SIG-M5 (cell line): ENCODE results near the gene IL4.

Experiments used
- DNase-seq: peaks from one replicate; lab custom pipeline; 2025; lab: John Stamatoyannopoulos, UW

IL4 gene

DNA sequence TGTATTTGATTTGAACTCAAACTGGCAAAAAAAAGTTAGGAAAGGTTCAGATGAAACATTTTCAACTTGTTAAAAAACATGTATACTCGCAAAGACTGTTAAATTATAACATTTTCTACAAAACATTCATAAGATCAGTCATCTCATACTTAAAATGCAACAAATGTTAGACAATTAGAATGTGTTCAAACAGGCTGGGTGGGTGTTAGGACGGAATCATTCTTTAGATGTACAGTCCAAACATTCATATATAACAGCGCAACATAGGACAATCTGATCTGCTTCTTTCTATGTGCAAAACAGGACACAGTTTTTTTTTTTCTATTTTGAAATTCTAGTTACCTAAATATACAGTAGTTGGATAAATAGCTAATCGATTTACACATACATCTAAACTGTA lies 22.2 kb downstream of the IL4 start:
- no peak for DNase-seq

DNA sequence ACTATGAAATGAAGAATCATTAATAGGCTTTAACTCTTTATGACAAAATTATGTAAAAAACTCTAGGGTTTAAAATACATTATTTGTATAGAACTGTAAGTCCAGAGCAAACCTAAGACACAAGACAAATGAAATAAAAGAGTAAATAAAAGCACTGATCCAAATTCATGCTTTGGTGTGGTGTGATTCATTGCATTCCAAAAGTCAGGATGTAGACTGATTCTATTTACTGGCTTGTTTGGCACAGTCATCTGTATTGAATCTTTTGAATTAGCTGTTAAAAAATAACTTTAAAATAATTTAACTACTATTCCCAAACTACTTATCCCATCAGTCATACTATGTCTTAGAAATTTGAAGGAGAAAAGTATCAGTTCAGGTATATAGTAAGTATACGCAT lies 31.1 kb downstream of the IL4 start:
- no peak for DNase-seq

DNA sequence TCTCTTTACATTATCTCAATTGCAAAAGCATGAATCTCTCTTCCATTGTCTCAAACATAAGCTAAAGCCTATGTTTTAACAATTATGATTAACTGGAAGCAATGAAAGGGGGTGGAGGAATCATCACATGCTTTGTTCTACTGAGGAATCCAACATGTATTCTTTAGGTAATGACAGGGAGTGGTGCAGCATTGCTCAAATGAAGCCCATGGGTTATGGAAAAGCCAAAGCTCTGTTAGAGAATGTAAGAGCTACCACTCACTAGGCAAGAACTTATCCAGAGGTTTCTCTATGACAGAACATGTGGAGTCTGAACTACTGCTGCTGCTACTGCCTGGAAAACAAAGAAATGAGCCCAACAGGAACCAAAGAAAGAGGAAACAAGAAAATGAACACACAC lies 34.9 kb downstream of the IL4 start:
- no peak for DNase-seq

DNA sequence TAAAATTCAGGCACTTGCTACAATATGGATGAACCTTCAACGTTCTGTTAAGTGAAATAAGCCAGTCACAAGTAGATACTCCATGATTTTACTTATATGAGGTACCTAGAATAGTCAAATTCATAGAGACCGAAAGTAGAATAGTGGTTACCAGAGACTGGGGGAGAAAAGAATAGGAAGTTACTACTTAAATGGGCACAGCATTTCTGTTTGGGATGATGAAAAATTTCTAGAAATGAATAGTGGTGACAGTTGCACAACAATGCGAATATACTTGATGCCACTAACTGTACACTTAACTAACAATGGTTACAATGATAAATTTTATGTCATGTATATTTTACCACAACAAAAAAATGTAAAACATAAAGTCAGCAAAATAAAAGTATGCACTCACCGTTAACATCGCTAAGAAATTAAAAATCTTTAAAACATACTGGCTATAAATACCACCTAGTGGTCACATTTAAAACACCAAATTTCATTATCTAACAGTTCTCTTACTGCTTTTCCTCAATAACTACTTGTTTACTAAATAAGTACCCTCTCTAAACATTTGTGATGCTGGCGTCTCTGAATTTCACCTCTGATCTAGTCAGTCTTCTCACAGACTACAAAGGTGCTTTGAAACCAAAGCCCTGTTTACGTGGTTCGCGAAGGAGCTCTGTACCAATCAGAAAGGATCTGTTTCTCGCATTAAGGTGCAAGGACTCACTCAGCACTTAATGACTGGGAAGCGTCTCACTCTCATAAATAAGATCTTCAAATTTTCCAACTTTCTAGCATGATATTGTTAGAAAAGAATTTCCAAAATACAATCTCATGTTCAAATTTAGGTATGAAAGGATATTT lies 40.9 kb downstream of the IL4 start:
- DNase-seq, result no peak

DNA sequence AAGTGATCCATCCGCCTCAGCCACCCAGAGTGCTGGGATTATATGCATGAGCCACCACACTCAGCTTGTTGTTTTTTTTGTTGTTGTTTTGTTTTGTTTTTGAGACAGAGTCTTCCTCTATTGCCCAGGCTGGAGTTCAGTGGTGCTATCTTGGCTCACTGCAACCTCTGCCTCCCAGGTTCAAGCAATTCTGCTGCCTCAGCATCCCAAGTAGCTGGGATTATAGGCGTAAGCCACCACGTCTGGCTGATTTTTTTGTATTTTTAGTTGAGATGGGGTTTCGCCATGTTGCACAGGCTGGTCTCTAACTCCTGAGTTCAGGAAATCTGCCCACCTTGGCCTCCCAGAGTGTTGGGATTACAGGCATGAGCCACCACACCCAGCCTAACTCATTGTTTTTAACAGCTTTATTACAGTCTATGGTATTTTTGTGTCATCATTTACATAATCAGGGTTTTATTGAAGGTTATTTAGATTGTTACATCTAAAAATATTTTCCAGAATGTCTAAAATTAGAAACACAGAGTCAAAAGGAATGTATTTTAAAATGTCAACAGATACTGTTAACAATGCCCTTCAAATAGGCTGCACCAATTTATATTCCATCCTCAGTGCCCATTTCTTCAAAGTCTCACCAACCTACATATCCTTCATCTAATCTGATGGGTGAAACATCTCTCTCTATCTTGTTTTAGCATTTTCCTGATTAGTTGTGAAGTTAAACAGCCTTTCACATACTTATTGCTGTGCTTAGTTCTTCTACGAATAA lies 44.9 kb downstream of the IL4 start:
- DNase-seq, result no peak

DNA sequence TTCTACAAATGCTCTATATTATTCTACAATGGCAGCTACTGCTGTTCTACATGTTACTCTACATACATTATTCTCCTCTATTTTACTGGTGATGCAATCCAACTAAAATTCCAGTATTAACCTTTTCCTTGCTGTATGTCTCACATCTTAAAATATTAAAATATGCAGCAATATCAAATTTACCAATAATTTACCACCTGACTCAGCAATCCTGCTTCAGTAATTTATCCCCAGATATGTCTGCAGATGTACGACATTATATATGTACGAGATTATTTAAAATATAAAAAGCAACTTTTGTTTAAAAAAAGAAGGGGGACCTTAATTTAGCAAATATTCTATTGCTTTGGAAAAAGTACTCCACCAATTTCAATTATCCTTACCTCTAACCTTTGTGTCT lies 52.0 kb downstream of the IL4 start:
- DNase-seq, result no peak

DNA sequence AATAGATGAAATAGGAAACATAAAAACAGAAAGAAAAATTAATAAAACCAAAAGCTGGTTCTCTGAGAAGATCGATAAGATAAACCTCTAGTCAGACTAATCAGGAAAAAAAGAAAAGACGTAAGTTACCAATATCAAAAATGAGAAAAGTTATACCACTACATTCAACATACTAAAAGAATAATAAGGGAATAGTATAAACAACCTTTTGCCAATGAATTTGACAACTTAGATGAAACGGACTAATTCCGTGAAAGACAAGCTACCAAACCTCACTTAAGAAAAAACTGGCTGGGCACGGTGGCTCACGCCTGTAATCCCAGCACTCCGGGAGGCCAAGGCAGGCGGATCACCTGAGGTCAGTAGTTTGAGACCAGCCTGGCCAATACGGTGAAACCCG lies 56.1 kb downstream of the IL4 start:
- no peak for DNase-seq
